ENCODE data around the gene PLA2G4A.

GRCh38 chr1:186896211-186896610, 67.5 kb downstream of the PLA2G4A start:
- TF ChIP-seq GATA2 (IDR thresholded peaks at IDR 0.05; ENCODE audit: insufficient read depth, insufficient read length, low read depth, low read length) (no peak), POLR2A (IDR thresholded peaks at IDR 0.05; ENCODE audit: low read depth, low read length) (no peak), MAX (IDR thresholded peaks at IDR 0.05; ENCODE audit: insufficient read depth, insufficient read length) (no peak), MYC (IDR thresholded peaks at IDR 0.05; ENCODE audit: low read depth, low read length) (no peak), EZH2 (IDR thresholded peaks at IDR 0.05; ENCODE audit: borderline replicate concordance, low read depth, low read length, severe bottlenecking) (no peak), CTCF (IDR thresholded peaks at IDR 0.05; ENCODE audit: extremely low read depth in 1 of 2, insufficient read depth in 1 of 2, low read depth in 1 of 2, low read length in 2 of 2) (no peak), POLR2AphosphoS5 (IDR thresholded peaks at IDR 0.05; ENCODE audit: insufficient read depth, low read depth, low read length) (no peak)
